Measurements from ENCODE around the gene BCAR3. TPM values are rescaled to one million over a fixed set of nuclear protein-coding genes. Genes with fewer than 3 reads are reported as not detected.
A peak's percentile ranks its signal among the peaks of the same experiment; 100 is the strongest.

The BCAR3 gene
- 10 to 100 TPM; 20.2 to 47.2 (median 32.3) TPM for total RNA-seq

- no peaks in the 10 kb centered on the region for H3K27me3 ChIP-seq
- no peaks in the 10 kb centered on the region for H3K36me3 ChIP-seq
- intact Hi-C loops (cut with DNase I): loop anchor here (2.0 to 5.0 kb wide), 2 partner anchors 51 to 131 kb away; no protein-coding TSS in a partner anchor
- peak within 1 kb of the TSS; percentile 86 to 94 (median 92) for H3K27ac ChIP-seq (replicated peaks in 1 of 4)
- DNase-seq (ENCODE audit: extremely low spot score): no peak
- H3K4me1 ChIP-seq: peaks cover 24 to 47% (median 39%) of the 10 kb centered on the region in 4 donors
- H3K9me3 ChIP-seq: no peaks in the 10 kb centered on the region
- 0% methylated on average over 19 of the region's 105 CpGs for WGBS
- H3K4me3 ChIP-seq: peak within 1 kb of the TSS; percentile 79 to 94 (median 88)
- peak; percentile 49 to 78 for TF ChIP-seq POLR2AphosphoS5 (IDR thresholded peaks at IDR 0.05)
- TF ChIP-seq, protein P1, sequence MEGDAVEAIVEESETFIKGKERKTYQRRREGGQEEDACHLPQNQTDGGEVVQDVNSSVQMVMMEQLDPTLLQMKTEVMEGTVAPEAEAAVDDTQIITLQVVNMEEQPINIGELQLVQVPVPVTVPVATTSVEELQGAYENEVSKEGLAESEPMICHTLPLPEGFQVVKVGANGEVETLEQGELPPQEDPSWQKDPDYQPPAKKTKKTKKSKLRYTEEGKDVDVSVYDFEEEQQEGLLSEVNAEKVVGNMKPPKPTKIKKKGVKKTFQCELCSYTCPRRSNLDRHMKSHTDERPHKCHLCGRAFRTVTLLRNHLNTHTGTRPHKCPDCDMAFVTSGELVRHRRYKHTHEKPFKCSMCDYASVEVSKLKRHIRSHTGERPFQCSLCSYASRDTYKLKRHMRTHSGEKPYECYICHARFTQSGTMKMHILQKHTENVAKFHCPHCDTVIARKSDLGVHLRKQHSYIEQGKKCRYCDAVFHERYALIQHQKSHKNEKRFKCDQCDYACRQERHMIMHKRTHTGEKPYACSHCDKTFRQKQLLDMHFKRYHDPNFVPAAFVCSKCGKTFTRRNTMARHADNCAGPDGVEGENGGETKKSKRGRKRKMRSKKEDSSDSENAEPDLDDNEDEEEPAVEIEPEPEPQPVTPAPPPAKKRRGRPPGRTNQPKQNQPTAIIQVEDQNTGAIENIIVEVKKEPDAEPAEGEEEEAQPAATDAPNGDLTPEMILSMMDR (IDR thresholded peaks at IDR 0.05): peak in 2 of 3 experiments; percentile 27 to 49
- TF ChIP-seq POLR2A (IDR thresholded peaks at IDR 0.05; ENCODE audit: low read depth): no peak
- TF ChIP-seq EP300 (IDR thresholded peaks at IDR 0.05): no peak
Observed at GRCh38 chr1:93681101-93681988, at the start of gene BCAR3. TSS of gene BCAR3 (minus strand) at chr1:93681837. CDS start at chr1:93674930, 6,907 bp downstream.

DNA sequence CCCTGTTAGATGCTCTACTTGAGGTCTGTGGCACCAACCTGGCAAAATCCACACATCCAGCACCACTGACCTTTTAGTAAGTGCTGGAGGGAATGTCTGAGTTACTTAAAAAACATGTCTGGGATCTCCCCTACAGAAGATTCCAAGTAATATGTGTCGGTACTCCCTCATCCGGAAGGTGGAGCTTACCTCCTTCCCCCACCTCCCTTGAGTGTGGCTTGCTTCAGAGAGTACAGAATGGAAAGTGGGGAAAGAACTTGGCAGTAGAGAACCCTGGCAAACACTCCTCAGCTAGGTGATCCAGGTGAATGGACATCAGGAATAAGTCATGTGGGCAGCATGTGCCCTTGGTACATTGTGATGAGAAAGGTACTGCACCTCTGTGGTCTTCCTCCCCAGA lies 49.0 kb upstream of the BCAR3 start:
- H3K4me1 ChIP-seq: no peaks in the 10 kb centered on the region
- intact Hi-C loops (cut with DNase I): no loop called here
- no peak for TF ChIP-seq POLR2AphosphoS5 (IDR thresholded peaks at IDR 0.05)
- TF ChIP-seq, protein P1 (IDR thresholded peaks at IDR 0.05): no peak
- no peak for DNase-seq (ENCODE audit: extremely low spot score)
- no peak overlapping the region for H3K4me3 ChIP-seq
- WGBS: 91% methylated on average over 2 of the region's 2 CpGs
- H3K27me3 ChIP-seq: no peaks in the 10 kb centered on the region
- no peaks in the 10 kb centered on the region for H3K9me3 ChIP-seq
- no peaks in the 10 kb centered on the region for H3K36me3 ChIP-seq
- no peak overlapping the region for H3K27ac ChIP-seq (replicated peaks in 1 of 4)

GRCh38 chr1:93729906-93730305 lies 48.3 kb upstream of the BCAR3 start:
- WGBS: 87% methylated on average over 4 of the region's 4 CpGs
- intact Hi-C loops (cut with DNase I): no loop called here
- Histone ChIP-seq H3K4me1 (no peaks in the 10 kb centered on the region), H3K4me3 (no peak overlapping the region), H3K27me3 (no peaks in the 10 kb centered on the region), H3K9me3 (no peaks in the 10 kb centered on the region), H3K36me3 (no peaks in the 10 kb centered on the region), H3K27ac (replicated peaks in 1 of 4) (no peak overlapping the region)
- TF ChIP-seq, protein P1 (IDR thresholded peaks at IDR 0.05): no peak
- no peak for TF ChIP-seq EP300 (IDR thresholded peaks at IDR 0.05)
- TF ChIP-seq POLR2A (IDR thresholded peaks at IDR 0.05; ENCODE audit: low read depth): no peak
- TF ChIP-seq POLR2AphosphoS5 (IDR thresholded peaks at IDR 0.05): no peak
- DNase-seq (ENCODE audit: extremely low spot score): no peak

DNA sequence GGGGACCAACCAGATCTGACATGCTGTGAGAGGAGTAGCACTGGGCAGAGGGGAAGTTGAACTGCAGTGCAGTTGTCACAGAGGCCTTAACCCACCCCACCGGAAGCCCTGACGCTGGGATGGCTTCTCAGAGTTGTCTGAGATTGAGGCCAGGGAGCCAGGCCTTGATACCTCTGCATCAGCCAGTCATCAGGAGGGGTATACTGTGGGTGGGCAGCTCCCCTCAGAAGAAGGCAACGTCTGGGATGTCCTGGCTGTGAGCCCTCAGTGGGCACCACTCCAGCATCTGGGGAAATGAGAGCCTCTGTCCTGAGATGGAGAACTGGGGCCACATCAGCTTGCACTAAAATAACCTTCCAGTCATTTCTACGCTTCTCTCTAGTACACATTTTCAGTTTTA lies 47.9 kb upstream of the BCAR3 start:
- 68% methylated on average over 4 of the region's 4 CpGs for WGBS

More for the DNA sequence above, 47.9 kb upstream of the BCAR3 start:
- Histone ChIP-seq H3K27ac (replicated peaks in 1 of 4) (no peak overlapping the region), H3K9me3 (no peaks in the 10 kb centered on the region), H3K27me3 (no peaks in the 10 kb centered on the region), H3K36me3 (no peaks in the 10 kb centered on the region), H3K4me3 (no peak overlapping the region), H3K4me1 (no peaks in the 10 kb centered on the region)
- TF ChIP-seq, protein P1 (IDR thresholded peaks at IDR 0.05): no peak
- no peak for TF ChIP-seq EP300 (IDR thresholded peaks at IDR 0.05)
- TF ChIP-seq POLR2A (IDR thresholded peaks at IDR 0.05; ENCODE audit: low read depth): no peak
- no peak for TF ChIP-seq POLR2AphosphoS5 (IDR thresholded peaks at IDR 0.05)
- no peak for DNase-seq (ENCODE audit: extremely low spot score)
- intact Hi-C loops (cut with DNase I): no loop called here

All from esophagus muscularis mucosa (tissue), 4 donors.